HepG2 (cell line): Measurements from ENCODE around the gene TBC1D1. TPM values are rescaled to one million over a fixed set of nuclear protein-coding genes. Genes with fewer than 3 reads are reported as not detected.
A peak's percentile ranks its signal among the peaks of the same experiment; 100 is the strongest.

Source experiments
- ARNTL ChIP-seq: sonication (generic); formaldehyde crosslinking; IDR thresholded peaks from 2 replicates; pipeline ENCODE4 v1.4.0; 2020; ENCODE audit warnings: mild to moderate bottlenecking, missing genetic modification reagents
- BRCA1 ChIP-seq: sonication (generic); formaldehyde crosslinking; IDR thresholded peaks from 2 replicates; pipeline ENCODE4 v1.4.0; 2020; ENCODE audit warnings: missing genetic modification reagents
- DPF2 ChIP-seq: sonication (generic); formaldehyde crosslinking; IDR thresholded peaks from 2 replicates; pipeline ENCODE4 v1.4.0; 2020; ENCODE audit warnings: mild to moderate bottlenecking, low read depth, missing genetic modification reagents, borderline replicate concordance
- DR1 ChIP-seq: sonication (generic); formaldehyde crosslinking; IDR thresholded peaks from 2 replicates; pipeline ENCODE4 v1.8.0; 2021; ENCODE audit warnings: mild to moderate bottlenecking, missing genetic modification reagents, inconsistent platforms
- FOXJ3 ChIP-seq: sonication (generic); formaldehyde crosslinking; IDR thresholded peaks from 2 replicates; pipeline ENCODE4 v1.4.0; 2020; ENCODE audit warnings: missing genetic modification reagents, mild to moderate bottlenecking, borderline replicate concordance
- GFI1 ChIP-seq: sonication (generic); formaldehyde crosslinking; IDR thresholded peaks from 2 replicates; pipeline ENCODE4 v1.5.0; 2020; ENCODE audit warnings: missing genetic modification reagents, mild to moderate bottlenecking, borderline replicate concordance
- HOXA3 ChIP-seq: sonication (generic); formaldehyde crosslinking; IDR thresholded peaks from 2 replicates; pipeline ENCODE4 v1.5.0; 2020; ENCODE audit warnings: missing genetic modification reagents
- HOXA9 ChIP-seq: sonication (generic); formaldehyde crosslinking; IDR thresholded peaks from 2 replicates; pipeline ENCODE4 v1.8.1; 2022; ENCODE audit warnings: missing genetic modification reagents, mild to moderate bottlenecking, moderate library complexity, borderline replicate concordance
- NFIC ChIP-seq: IDR thresholded peaks from 2 replicates; pipeline ENCODE4 v1.6.1; 2012; ENCODE audit warnings: mild to moderate bottlenecking, low read length, inconsistent platforms
- PRPF4 ChIP-seq: fragments of 200-400 bp; formaldehyde crosslinking; IDR thresholded peaks from 2 replicates; pipeline ENCODE4 v1.6.1; 2016; ENCODE audit warnings: low read length, low read depth; ENCODE audit not compliant: poor library complexity, severe bottlenecking
- SOX13 ChIP-seq, 3 experiments: fragments of 450-650 bp in 1 of 3; sonication (generic) in 1 of 3; formaldehyde crosslinking in 1 of 3; IDR thresholded peaks in 2 of 3; conservative IDR thresholded peaks in 1 of 3; 2 replicates each; pipeline versions ENCODE4 v1.5.0 to v1.6.1; 2016 to 2020; ENCODE audit warnings: antibody characterized with exemption in 1 of 3, mild to moderate bottlenecking in 1 of 3, missing compliant biosample characterization in 1 of 3, missing genetic modification reagents in 1 of 3, moderate library complexity in 1 of 3
- ZBTB20 ChIP-seq: sonication (generic); formaldehyde crosslinking; IDR thresholded peaks from 2 replicates; pipeline ENCODE4 v1.8.1; 2023; ENCODE audit warnings: missing genetic modification reagents, low read depth, mild to moderate bottlenecking, borderline replicate concordance
- ZBTB38 ChIP-seq: sonication (generic); formaldehyde crosslinking; IDR thresholded peaks from 2 replicates; pipeline ENCODE4 v1.5.1; 2020; ENCODE audit warnings: mild to moderate bottlenecking, missing genetic modification reagents
- ZMYM2 ChIP-seq: sonication (generic); formaldehyde crosslinking; IDR thresholded peaks from 2 replicates; pipeline ENCODE4 v1.8.0; 2022; ENCODE audit warnings: mild to moderate bottlenecking, missing genetic modification reagents
- ZNF121 ChIP-seq: sonication (generic); formaldehyde crosslinking; IDR thresholded peaks from 2 replicates; pipeline ENCODE4 v1.5.0; 2020; ENCODE audit warnings: mild to moderate bottlenecking, missing genetic modification reagents
- ZNF3 ChIP-seq: IDR thresholded peaks from 2 replicates; pipeline ENCODE4 v1.7.0; 2017; ENCODE audit warnings: inconsistent platforms
- ZNF570 ChIP-seq: sonication (generic); formaldehyde crosslinking; IDR thresholded peaks from 2 replicates; pipeline ENCODE4 v1.4.0; 2020; ENCODE audit warnings: mild to moderate bottlenecking, missing genetic modification reagents, borderline replicate concordance
- ZNF766 ChIP-seq: sonication (generic); formaldehyde crosslinking; IDR thresholded peaks from 2 replicates; pipeline ENCODE4 v1.5.0; 2020; ENCODE audit warnings: missing genetic modification reagents, borderline replicate concordance
- polyA plus RNA-seq, 8 experiments: library from polyadenylated mRNA; depleted of rRNA in 3 of 8; stranded (reverse) in 7 of 8; unstranded in 1 of 8; fragments of >200 nt; fragmentation: Illumina TruSeq in 4 of 8; extraction: Trizol in 4 of 8; gene quantifications; 2 replicates each; pipeline versions ENCODE4 v1.2.1 to v1.2.3, GENCODE V29; 2011 to 2016; ENCODE audit warnings: low read depth in 4 of 8, missing spikeins in 1 of 8, mixed read lengths in 1 of 8; ENCODE audit not compliant: insufficient read depth in 1 of 8
- total RNA-seq, 5 experiments: library from RNA; depleted of rRNA; stranded (reverse); fragments of >200 nt; fragmentation: Illumina TruSeq; extraction: Trizol; gene quantifications; 2 replicates each; pipeline ENCODE4 v1.2.3, GENCODE V29; 2016; ENCODE audit warnings: low read depth in 1 of 5
- TF ChIP-seq, protein P1 (sequence below): conservative IDR thresholded peaks from 2 replicates; pipeline ENCODE4 v1.6.1; 2018; ENCODE audit warnings: missing genetic modification reagents
- TF ChIP-seq, protein P2 (sequence below): IDR thresholded peaks from 2 replicates; pipeline ENCODE4 v1.4.0; 2020; ENCODE audit warnings: mild to moderate bottlenecking, missing genetic modification reagents
- TF ChIP-seq, protein P3 (sequence below): sonication (generic); formaldehyde crosslinking; conservative IDR thresholded peaks from 2 replicates; pipeline ENCODE4 v1.8.0; 2022; ENCODE audit warnings: mild to moderate bottlenecking, moderate library complexity, missing genetic modification reagents
- TF ChIP-seq, protein P4 (sequence below): sonication (generic); formaldehyde crosslinking; IDR thresholded peaks from 2 replicates; pipeline ENCODE4 v1.4.0; 2020; ENCODE audit warnings: missing genetic modification reagents

Gene TBC1D1
- total and polyA plus RNA-seq, 2 of the 13 experiments (the other 11 are each of a cell fraction or from before 2014, with no cell fraction given) = 37.3 to 62.8 TPM

DNA sequence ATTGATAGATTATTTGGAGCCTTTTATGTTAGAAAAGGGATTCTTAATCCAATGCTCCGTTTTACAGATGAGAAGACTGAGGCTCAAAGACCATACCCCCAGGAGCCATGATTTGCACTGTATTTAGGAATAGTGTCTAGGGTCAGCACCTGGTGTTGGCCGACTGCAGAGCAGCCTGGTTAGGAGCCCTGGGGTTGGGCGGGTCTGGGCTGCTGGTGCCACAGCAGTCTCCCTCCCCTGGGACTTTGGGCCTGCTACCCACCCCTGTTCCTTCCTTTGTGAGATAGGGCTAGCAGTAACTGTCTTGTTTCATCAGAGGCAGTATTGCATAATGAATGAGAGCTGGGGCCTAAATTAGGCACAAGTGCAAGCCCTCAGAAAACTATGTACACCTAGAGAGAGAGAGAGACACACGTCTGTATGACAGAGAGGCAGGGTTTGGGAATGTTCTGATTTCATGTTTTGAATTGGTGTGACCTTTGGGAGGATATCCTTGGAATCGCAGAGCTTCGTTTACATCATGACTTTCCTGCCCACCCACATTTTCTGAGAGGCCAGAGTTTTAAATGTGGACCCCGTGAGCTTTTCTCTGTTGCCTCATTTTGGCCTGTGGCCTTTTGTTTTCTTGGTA, 181.0 kb downstream of the TBC1D1 start (continued):
- TF ChIP-seq SOX13 (IDR thresholded peaks at IDR 0.05) = no peak; the same call in 1 of the 2 replicates
- TF ChIP-seq SOX13 (CRISPR knock-in tag; conservative IDR thresholded peaks at IDR 0.05 in 1 of 2, IDR thresholded peaks at IDR 0.05 in 1 of 2) = peak in 1 of 2 experiments; percentile 71; a peak in 2 of 4 replicates
- peak; percentile 77 for TF ChIP-seq FOXJ3 (CRISPR knock-in tag)
- peak; percentile 87 for TF ChIP-seq HOXA3 (CRISPR knock-in tag)
- TF ChIP-seq NFIC = 0 out of 2 replicates have a peak, but pooled peaks have one; percentile 41
- 0 out of 2 replicates have a peak, but pooled peaks have one; percentile 21 for TF ChIP-seq ZNF121 (CRISPR knock-in tag)
- TF ChIP-seq, protein P1, sequence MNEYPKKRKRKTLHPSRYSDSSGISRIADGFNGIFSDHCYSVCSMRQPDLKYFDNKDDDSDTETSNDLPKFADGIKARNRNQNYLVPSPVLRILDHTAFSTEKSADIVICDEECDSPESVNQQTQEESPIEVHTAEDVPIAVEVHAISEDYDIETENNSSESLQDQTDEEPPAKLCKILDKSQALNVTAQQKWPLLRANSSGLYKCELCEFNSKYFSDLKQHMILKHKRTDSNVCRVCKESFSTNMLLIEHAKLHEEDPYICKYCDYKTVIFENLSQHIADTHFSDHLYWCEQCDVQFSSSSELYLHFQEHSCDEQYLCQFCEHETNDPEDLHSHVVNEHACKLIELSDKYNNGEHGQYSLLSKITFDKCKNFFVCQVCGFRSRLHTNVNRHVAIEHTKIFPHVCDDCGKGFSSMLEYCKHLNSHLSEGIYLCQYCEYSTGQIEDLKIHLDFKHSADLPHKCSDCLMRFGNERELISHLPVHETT (CRISPR knock-in tag) = peak; percentile 35; the same call in 1 of the 2 replicates
- TF ChIP-seq ZMYM2 (CRISPR knock-in tag) = peak; percentile 64; the same call in 1 of the 2 replicates
- TF ChIP-seq ARNTL = 0 out of 2 replicates have a peak, but pooled peaks have one; percentile 50
- TF ChIP-seq DPF2 (CRISPR knock-in tag) = no peak
- no peak for TF ChIP-seq BRCA1 (CRISPR knock-in tag)
- no peak for TF ChIP-seq ZNF570 (CRISPR knock-in tag)
- no peak for TF ChIP-seq ZNF766 (CRISPR knock-in tag)
- TF ChIP-seq, protein P2, sequence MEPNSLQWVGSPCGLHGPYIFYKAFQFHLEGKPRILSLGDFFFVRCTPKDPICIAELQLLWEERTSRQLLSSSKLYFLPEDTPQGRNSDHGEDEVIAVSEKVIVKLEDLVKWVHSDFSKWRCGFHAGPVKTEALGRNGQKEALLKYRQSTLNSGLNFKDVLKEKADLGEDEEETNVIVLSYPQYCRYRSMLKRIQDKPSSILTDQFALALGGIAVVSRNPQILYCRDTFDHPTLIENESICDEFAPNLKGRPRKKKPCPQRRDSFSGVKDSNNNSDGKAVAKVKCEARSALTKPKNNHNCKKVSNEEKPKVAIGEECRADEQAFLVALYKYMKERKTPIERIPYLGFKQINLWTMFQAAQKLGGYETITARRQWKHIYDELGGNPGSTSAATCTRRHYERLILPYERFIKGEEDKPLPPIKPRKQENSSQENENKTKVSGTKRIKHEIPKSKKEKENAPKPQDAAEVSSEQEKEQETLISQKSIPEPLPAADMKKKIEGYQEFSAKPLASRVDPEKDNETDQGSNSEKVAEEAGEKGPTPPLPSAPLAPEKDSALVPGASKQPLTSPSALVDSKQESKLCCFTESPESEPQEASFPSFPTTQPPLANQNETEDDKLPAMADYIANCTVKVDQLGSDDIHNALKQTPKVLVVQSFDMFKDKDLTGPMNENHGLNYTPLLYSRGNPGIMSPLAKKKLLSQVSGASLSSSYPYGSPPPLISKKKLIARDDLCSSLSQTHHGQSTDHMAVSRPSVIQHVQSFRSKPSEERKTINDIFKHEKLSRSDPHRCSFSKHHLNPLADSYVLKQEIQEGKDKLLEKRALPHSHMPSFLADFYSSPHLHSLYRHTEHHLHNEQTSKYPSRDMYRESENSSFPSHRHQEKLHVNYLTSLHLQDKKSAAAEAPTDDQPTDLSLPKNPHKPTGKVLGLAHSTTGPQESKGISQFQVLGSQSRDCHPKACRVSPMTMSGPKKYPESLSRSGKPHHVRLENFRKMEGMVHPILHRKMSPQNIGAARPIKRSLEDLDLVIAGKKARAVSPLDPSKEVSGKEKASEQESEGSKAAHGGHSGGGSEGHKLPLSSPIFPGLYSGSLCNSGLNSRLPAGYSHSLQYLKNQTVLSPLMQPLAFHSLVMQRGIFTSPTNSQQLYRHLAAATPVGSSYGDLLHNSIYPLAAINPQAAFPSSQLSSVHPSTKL (CRISPR knock-in tag) = peak; percentile 88
- no peak for TF ChIP-seq ZBTB38 (CRISPR knock-in tag)
- peak; percentile 36; the same call in 1 of the 2 replicates for TF ChIP-seq ZBTB20 (CRISPR knock-in tag)
- TF ChIP-seq GFI1 = peak; percentile 94
- TF ChIP-seq DR1 (CRISPR knock-in tag) = 0 out of 2 replicates have a peak, but pooled peaks have one; percentile 42
- TF ChIP-seq, protein P3, sequence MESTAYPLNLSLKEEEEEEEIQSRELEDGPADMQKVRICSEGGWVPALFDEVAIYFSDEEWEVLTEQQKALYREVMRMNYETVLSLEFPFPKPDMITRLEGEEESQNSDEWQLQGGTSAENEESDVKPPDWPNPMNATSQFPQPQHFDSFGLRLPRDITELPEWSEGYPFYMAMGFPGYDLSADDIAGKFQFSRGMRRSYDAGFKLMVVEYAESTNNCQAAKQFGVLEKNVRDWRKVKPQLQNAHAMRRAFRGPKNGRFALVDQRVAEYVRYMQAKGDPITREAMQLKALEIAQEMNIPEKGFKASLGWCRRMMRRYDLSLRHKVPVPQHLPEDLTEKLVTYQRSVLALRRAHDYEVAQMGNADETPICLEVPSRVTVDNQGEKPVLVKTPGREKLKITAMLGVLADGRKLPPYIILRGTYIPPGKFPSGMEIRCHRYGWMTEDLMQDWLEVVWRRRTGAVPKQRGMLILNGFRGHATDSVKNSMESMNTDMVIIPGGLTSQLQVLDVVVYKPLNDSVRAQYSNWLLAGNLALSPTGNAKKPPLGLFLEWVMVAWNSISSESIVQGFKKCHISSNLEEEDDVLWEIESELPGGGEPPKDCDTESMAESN = peak; percentile 67; the same call in 1 of the 2 replicates
- no peak; the same call in 1 of the 2 replicates for TF ChIP-seq ZNF3 (CRISPR knock-in tag)
- TF ChIP-seq PRPF4 = no peak
- TF ChIP-seq, protein P4, sequence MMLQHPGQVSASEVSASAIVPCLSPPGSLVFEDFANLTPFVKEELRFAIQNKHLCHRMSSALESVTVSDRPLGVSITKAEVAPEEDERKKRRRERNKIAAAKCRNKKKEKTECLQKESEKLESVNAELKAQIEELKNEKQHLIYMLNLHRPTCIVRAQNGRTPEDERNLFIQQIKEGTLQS (CRISPR knock-in tag) = peak; percentile 83
- TF ChIP-seq HOXA9 (CRISPR knock-in tag) = no peak
